ENCODE data around the gene BRD7.

DNA sequence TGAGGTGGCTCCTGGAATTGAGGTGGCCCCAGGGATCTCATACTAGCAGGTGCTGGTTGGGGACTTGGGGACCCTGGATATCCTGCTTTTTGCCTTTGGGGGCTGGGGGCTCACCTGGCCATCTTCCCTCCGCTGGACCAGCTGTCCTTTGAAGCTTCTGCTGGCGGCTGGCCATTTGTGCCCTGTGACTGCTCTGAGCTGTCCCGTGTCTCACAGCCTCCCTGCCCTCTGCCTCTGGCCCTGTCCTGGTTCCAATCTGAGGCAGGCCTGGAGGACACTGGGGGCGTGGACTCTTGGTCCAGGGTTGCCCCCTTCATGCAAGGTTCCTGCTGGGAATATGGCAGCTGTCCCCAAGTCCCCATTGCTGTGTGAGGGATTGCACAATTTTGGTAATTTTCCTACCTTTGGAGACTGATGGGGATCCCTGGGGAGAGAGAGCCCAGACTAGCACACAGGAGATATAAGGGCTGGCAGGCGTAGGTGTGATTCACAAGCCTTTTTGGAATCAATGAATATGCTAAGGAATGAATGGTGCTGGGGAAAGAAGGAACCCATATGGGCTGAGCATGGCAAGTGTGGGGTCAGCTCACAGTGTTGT lies 83.3 kb downstream of the BRD7 start:
- TF ChIP-seq, protein P1, sequence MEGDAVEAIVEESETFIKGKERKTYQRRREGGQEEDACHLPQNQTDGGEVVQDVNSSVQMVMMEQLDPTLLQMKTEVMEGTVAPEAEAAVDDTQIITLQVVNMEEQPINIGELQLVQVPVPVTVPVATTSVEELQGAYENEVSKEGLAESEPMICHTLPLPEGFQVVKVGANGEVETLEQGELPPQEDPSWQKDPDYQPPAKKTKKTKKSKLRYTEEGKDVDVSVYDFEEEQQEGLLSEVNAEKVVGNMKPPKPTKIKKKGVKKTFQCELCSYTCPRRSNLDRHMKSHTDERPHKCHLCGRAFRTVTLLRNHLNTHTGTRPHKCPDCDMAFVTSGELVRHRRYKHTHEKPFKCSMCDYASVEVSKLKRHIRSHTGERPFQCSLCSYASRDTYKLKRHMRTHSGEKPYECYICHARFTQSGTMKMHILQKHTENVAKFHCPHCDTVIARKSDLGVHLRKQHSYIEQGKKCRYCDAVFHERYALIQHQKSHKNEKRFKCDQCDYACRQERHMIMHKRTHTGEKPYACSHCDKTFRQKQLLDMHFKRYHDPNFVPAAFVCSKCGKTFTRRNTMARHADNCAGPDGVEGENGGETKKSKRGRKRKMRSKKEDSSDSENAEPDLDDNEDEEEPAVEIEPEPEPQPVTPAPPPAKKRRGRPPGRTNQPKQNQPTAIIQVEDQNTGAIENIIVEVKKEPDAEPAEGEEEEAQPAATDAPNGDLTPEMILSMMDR (IDR thresholded peaks at IDR 0.05; ENCODE audit: low read depth, low read length), result no peak
- TF ChIP-seq EZH2phosphoT487 (IDR thresholded peaks at IDR 0.05; ENCODE audit: low read depth), result no peak
